Measurements from ENCODE around the gene PTPRM. TPM values are rescaled to one million over a fixed set of nuclear protein-coding genes. Genes with fewer than 3 reads are reported as not detected.

The PTPRM gene
- polyA plus RNA-seq, 2 of the 4 experiments (the other 2 are of a cell fraction) = 44.5 to 199 TPM

- no peak overlapping the region for H3K4me3 ChIP-seq
- H3K4me2 ChIP-seq = no peak overlapping the region
- 86% methylated on average over 3 of the region's 3 CpGs for WGBS (ENCODE audit: missing lambda C conversion rate)
- DNase-seq (ENCODE audit: low read depth in 1 of 2, low spot score in 1 of 2) (no peak), FAIRE-seq (no peak), ATAC-seq (no peak)
- no peak for TF ChIP-seq SREBF2 (IDR thresholded peaks at IDR 0.05)
- no peak for TF ChIP-seq JUNB (IDR thresholded peaks at IDR 0.05)
- no peak for TF ChIP-seq FOXS1 (CRISPR knock-in tag; IDR thresholded peaks at IDR 0.05)
- TF ChIP-seq FOSL2 (IDR thresholded peaks at IDR 0.05) = no peak
- no peak for TF ChIP-seq FOSL2 (CRISPR knock-in tag; IDR thresholded peaks at IDR 0.05)
- TF ChIP-seq HOXA7 (CRISPR knock-in tag; IDR thresholded peaks at IDR 0.05) = no peak
- no peak for TF ChIP-seq NPAS2 (CRISPR knock-in tag; IDR thresholded peaks at IDR 0.05; ENCODE audit: borderline replicate concordance)
- TF ChIP-seq TP53 (CRISPR knock-in tag; IDR thresholded peaks at IDR 0.05) = no peak
- no peak for TF ChIP-seq RCOR1 (IDR thresholded peaks at IDR 0.05; ENCODE audit: low read depth, low read length)
- TF ChIP-seq KDM5A (IDR thresholded peaks at IDR 0.05) = no peak
- no peak for TF ChIP-seq CHD4 (IDR thresholded peaks at IDR 0.05; ENCODE audit: borderline replicate concordance)
- TF ChIP-seq CEBPB (IDR thresholded peaks at IDR 0.05) = no peak
- TF ChIP-seq EHMT2 (IDR thresholded peaks at IDR 0.05; ENCODE audit: low read depth) = no peak
- no peak for TF ChIP-seq ZNF302 (CRISPR knock-in tag; IDR thresholded peaks at IDR 0.05)
- TF ChIP-seq RNF2 (IDR thresholded peaks at IDR 0.05; ENCODE audit: borderline replicate concordance, low read depth) = no peak
- no peak for TF ChIP-seq ELK1 (IDR thresholded peaks at IDR 0.05; ENCODE audit: low read depth, low read length)
- TF ChIP-seq CBX8 (IDR thresholded peaks at IDR 0.05) = no peak
- TF ChIP-seq PBX3 (IDR thresholded peaks at IDR 0.05) = no peak
- no peaks in the 10 kb centered on the region for H3K4me1 ChIP-seq
- H3K27ac ChIP-seq = no peak overlapping the region
- H3K9me3 ChIP-seq = peaks cover 5% of the 10 kb centered on the region; the same call in 2 of the 3 replicates
- POLR2A ChIA-PET = no interaction called here
- CTCF ChIA-PET = no interaction called here
These were observed 662.7 kb downstream of the PTPRM start for GRCh38 chr18:8229787-8230186.

GRCh38 chr18:8231316-8231715, 664.2 kb downstream of the PTPRM start:
- no peaks in the 10 kb centered on the region for H3K4me1 ChIP-seq
- no peak for DNase-seq (ENCODE audit: low read depth in 1 of 2, low spot score in 1 of 2)
- FAIRE-seq = no peak
- CTCF ChIA-PET = no interaction called here
- no peak overlapping the region for H3K4me2 ChIP-seq
- H3K4me3 ChIP-seq = no peak overlapping the region
- H3K9me3 ChIP-seq = no peaks in the 10 kb centered on the region
- POLR2A ChIA-PET = no interaction called here
- TF ChIP-seq NR3C1 (IDR thresholded peaks at IDR 0.05) = no peak
- no peak for TF ChIP-seq E2F6 (IDR thresholded peaks at IDR 0.05; ENCODE audit: borderline replicate concordance, low read depth)
- no peak for TF ChIP-seq MYC (IDR thresholded peaks at IDR 0.05; ENCODE audit: borderline replicate concordance, low read length)
- no peak for TF ChIP-seq HOXB5 (CRISPR knock-in tag; IDR thresholded peaks at IDR 0.05)
- no peak for TF ChIP-seq PHF8 (IDR thresholded peaks at IDR 0.05; ENCODE audit: borderline replicate concordance, low read depth)
- TF ChIP-seq REST (IDR thresholded peaks at IDR 0.05) = no peak
- no peak for TF ChIP-seq MAZ (IDR thresholded peaks at IDR 0.05; ENCODE audit: borderline replicate concordance, low read depth, low read length)
- TF ChIP-seq HDAC2 (IDR thresholded peaks at IDR 0.05) = no peak
- TF ChIP-seq HES2 (IDR thresholded peaks at IDR 0.05) = no peak
- no peak for TF ChIP-seq SREBF2 (IDR thresholded peaks at IDR 0.05)
- no peak for TF ChIP-seq USF2 (IDR thresholded peaks at IDR 0.05)
- WGBS (ENCODE audit: missing lambda C conversion rate) = 74% methylated on average over 5 of the region's 5 CpGs
- no peak for ATAC-seq
- H3K27ac ChIP-seq = no peak overlapping the region
